ENCODE data around the gene ATP8B3.

The ATP8B3 gene

GRCh38 chr19:1777149-1777548 lies 34.9 kb downstream of the ATP8B3 start:
- WGBS (ENCODE audit: extremely low coverage, insufficient coverage, low lambda C conversion rate), result no CpG with 5 or more reads among the region's 10 CpGs
- peaks cover 37% of the 10 kb centered on the region for H3K27me3 ChIP-seq (ENCODE audit: insufficient read depth, low read length, poor library complexity)

GRCh38 chr19:1776606-1777147 lies 35.4 kb downstream of the ATP8B3 start:
- Histone ChIP-seq H3K27me3 (ENCODE audit: insufficient read depth, low read length, poor library complexity) (peaks cover 37% of the 10 kb centered on the region), H3K79me2 (ENCODE audit: control insufficient read depth, insufficient read depth, low read length) (no peaks in the 10 kb centered on the region), H3K4me2 (ENCODE audit: low read length) (no peak overlapping the region), H2BK5ac (ENCODE audit: low read length) (no peak overlapping the region), H3K23ac (ENCODE audit: low read length) (no peak overlapping the region), H2BK120ac (ENCODE audit: low read depth, low read length) (no peak overlapping the region), H4K8ac (ENCODE audit: low read depth, low read length) (no peak overlapping the region), H3K56ac (ENCODE audit: low read length) (no peak overlapping the region), H4K5ac (ENCODE audit: low read length) (no peak overlapping the region), H3K36me3 (ENCODE audit: control insufficient read depth, insufficient read depth, low read length) (no peaks in the 10 kb centered on the region), H3K4me1 (ENCODE audit: control insufficient read depth, low read depth, low read length) (no peaks in the 10 kb centered on the region), H3K18ac (ENCODE audit: low read length) (no peak overlapping the region), H3K27ac (ENCODE audit: low read depth, low read length) (no peak overlapping the region), H2AK5ac (ENCODE audit: low read length) (no peak overlapping the region), H2BK15ac (replicated peaks; ENCODE audit: low read depth) (no peak overlapping the region), H3K4me3 (ENCODE audit: low read length) (no peak overlapping the region), H3K9ac (ENCODE audit: low read length) (no peak overlapping the region), H3K4ac (ENCODE audit: low read depth, low read length) (no peak overlapping the region), H3K79me1 (ENCODE audit: low read length) (no peaks in the 10 kb centered on the region)
- DNase-seq, result peak; percentile 26
- no CpG with 5 or more reads among the region's 23 CpGs for WGBS (ENCODE audit: extremely low coverage, insufficient coverage, low lambda C conversion rate)

More at GRCh38 chr19:1777149-1777548, 34.9 kb downstream of the ATP8B3 start:
- no peak overlapping the region for H3K4me2 ChIP-seq (ENCODE audit: low read length)
- H3K79me2 ChIP-seq (ENCODE audit: control insufficient read depth, insufficient read depth, low read length), result no peaks in the 10 kb centered on the region
- H3K9ac ChIP-seq (ENCODE audit: low read length), result no peak overlapping the region
- no peak overlapping the region for H3K4ac ChIP-seq (ENCODE audit: low read depth, low read length)
- DNase-seq, result no peak
- H3K4me3 ChIP-seq (ENCODE audit: low read length), result no peak overlapping the region
- no peak overlapping the region for H3K27ac ChIP-seq (ENCODE audit: low read depth, low read length)
- H2AK5ac ChIP-seq (ENCODE audit: low read length), result no peak overlapping the region
- H2BK5ac ChIP-seq (ENCODE audit: low read length), result no peak overlapping the region
- no peaks in the 10 kb centered on the region for H3K4me1 ChIP-seq (ENCODE audit: control insufficient read depth, low read depth, low read length)
- H3K18ac ChIP-seq (ENCODE audit: low read length), result no peak overlapping the region
- H4K8ac ChIP-seq (ENCODE audit: low read depth, low read length), result no peak overlapping the region
- no peaks in the 10 kb centered on the region for H3K79me1 ChIP-seq (ENCODE audit: low read length)
- H2BK15ac ChIP-seq (replicated peaks; ENCODE audit: low read depth), result no peak overlapping the region
- H3K56ac ChIP-seq (ENCODE audit: low read length), result no peak overlapping the region
- H4K5ac ChIP-seq (ENCODE audit: low read length), result no peak overlapping the region
- H3K23ac ChIP-seq (ENCODE audit: low read length), result no peak overlapping the region
- no peaks in the 10 kb centered on the region for H3K36me3 ChIP-seq (ENCODE audit: control insufficient read depth, insufficient read depth, low read length)
- no peak overlapping the region for H2BK120ac ChIP-seq (ENCODE audit: low read depth, low read length)

GRCh38 chr19:1775951-1776605 lies 36.0 kb downstream of the ATP8B3 start:
- H3K4ac ChIP-seq (ENCODE audit: low read depth, low read length), result no peak overlapping the region
- peaks cover 38% of the 10 kb centered on the region for H3K27me3 ChIP-seq (ENCODE audit: insufficient read depth, low read length, poor library complexity)
- no peak overlapping the region for H3K18ac ChIP-seq (ENCODE audit: low read length)
- H3K9ac ChIP-seq (ENCODE audit: low read length), result no peak overlapping the region
- no peak overlapping the region for H2BK5ac ChIP-seq (ENCODE audit: low read length)
- H3K4me1 ChIP-seq (ENCODE audit: control insufficient read depth, low read depth, low read length), result no peaks in the 10 kb centered on the region
- no peak overlapping the region for H3K4me2 ChIP-seq (ENCODE audit: low read length)
- no peaks in the 10 kb centered on the region for H3K79me1 ChIP-seq (ENCODE audit: low read length)
- H3K79me2 ChIP-seq (ENCODE audit: control insufficient read depth, insufficient read depth, low read length), result no peaks in the 10 kb centered on the region
- no peak overlapping the region for H2BK120ac ChIP-seq (ENCODE audit: low read depth, low read length)
- no peak for DNase-seq
- H4K5ac ChIP-seq (ENCODE audit: low read length), result no peak overlapping the region
- no peak overlapping the region for H3K23ac ChIP-seq (ENCODE audit: low read length)
- H3K27ac ChIP-seq (ENCODE audit: low read depth, low read length), result no peak overlapping the region
- H3K4me3 ChIP-seq (ENCODE audit: low read length), result no peak overlapping the region
- no peaks in the 10 kb centered on the region for H3K36me3 ChIP-seq (ENCODE audit: control insufficient read depth, insufficient read depth, low read length)
- no CpG with 5 or more reads among the region's 50 CpGs for WGBS (ENCODE audit: extremely low coverage, insufficient coverage, low lambda C conversion rate)
- no peak overlapping the region for H3K56ac ChIP-seq (ENCODE audit: low read length)
- H2AK5ac ChIP-seq (ENCODE audit: low read length), result no peak overlapping the region
- no peak overlapping the region for H2BK15ac ChIP-seq (replicated peaks; ENCODE audit: low read depth)
- no peak overlapping the region for H4K8ac ChIP-seq (ENCODE audit: low read depth, low read length)

GRCh38 chr19:1774989-1775772 lies 36.9 kb downstream of the ATP8B3 start:
- DNase-seq, result peak; percentile 91
- Histone ChIP-seq H3K4me1 (ENCODE audit: control insufficient read depth, low read depth, low read length) (no peaks in the 10 kb centered on the region), H2BK120ac (ENCODE audit: low read depth, low read length) (no peak overlapping the region), H3K4ac (ENCODE audit: low read depth, low read length) (no peak overlapping the region), H3K27ac (ENCODE audit: low read depth, low read length) (no peak overlapping the region), H2BK5ac (ENCODE audit: low read length) (no peak overlapping the region), H3K18ac (ENCODE audit: low read length) (no peak overlapping the region), H3K4me3 (ENCODE audit: low read length) (no peak overlapping the region), H3K56ac (ENCODE audit: low read length) (no peak overlapping the region), H3K36me3 (ENCODE audit: control insufficient read depth, insufficient read depth, low read length) (no peaks in the 10 kb centered on the region), H3K9ac (ENCODE audit: low read length) (no peak overlapping the region), H3K27me3 (ENCODE audit: insufficient read depth, low read length, poor library complexity) (peaks cover 38% of the 10 kb centered on the region), H2AK5ac (ENCODE audit: low read length) (no peak overlapping the region), H3K79me1 (ENCODE audit: low read length) (no peaks in the 10 kb centered on the region), H2BK15ac (replicated peaks; ENCODE audit: low read depth) (no peak overlapping the region), H3K79me2 (ENCODE audit: control insufficient read depth, insufficient read depth, low read length) (no peaks in the 10 kb centered on the region), H3K4me2 (ENCODE audit: low read length) (no peak overlapping the region), H4K8ac (ENCODE audit: low read depth, low read length) (no peak overlapping the region), H4K5ac (ENCODE audit: low read length) (no peak overlapping the region), H3K23ac (ENCODE audit: low read length) (no peak overlapping the region)
- WGBS (ENCODE audit: extremely low coverage, insufficient coverage, low lambda C conversion rate), result no CpG with 5 or more reads among the region's 59 CpGs

GRCh38 chr19:1773184-1773583 lies 38.9 kb downstream of the ATP8B3 start:
- H2BK120ac ChIP-seq (ENCODE audit: low read depth, low read length), result no peak overlapping the region
- no peak overlapping the region for H2BK5ac ChIP-seq (ENCODE audit: low read length)
- H3K4me2 ChIP-seq (ENCODE audit: low read length), result no peak overlapping the region
- no peak overlapping the region for H3K23ac ChIP-seq (ENCODE audit: low read length)
- no peak overlapping the region for H2BK15ac ChIP-seq (replicated peaks; ENCODE audit: low read depth)
- H3K79me1 ChIP-seq (ENCODE audit: low read length), result no peaks in the 10 kb centered on the region
- no peak overlapping the region for H2AK5ac ChIP-seq (ENCODE audit: low read length)
- H3K79me2 ChIP-seq (ENCODE audit: control insufficient read depth, insufficient read depth, low read length), result no peaks in the 10 kb centered on the region
- no peak overlapping the region for H3K4ac ChIP-seq (ENCODE audit: low read depth, low read length)
- H3K56ac ChIP-seq (ENCODE audit: low read length), result no peak overlapping the region
- H3K4me3 ChIP-seq (ENCODE audit: low read length), result no peak overlapping the region
- no peak overlapping the region for H3K27ac ChIP-seq (ENCODE audit: low read depth, low read length)
- H3K27me3 ChIP-seq (ENCODE audit: insufficient read depth, low read length, poor library complexity), result peaks cover 26% of the 10 kb centered on the region
- H4K5ac ChIP-seq (ENCODE audit: low read length), result no peak overlapping the region
- no peaks in the 10 kb centered on the region for H3K4me1 ChIP-seq (ENCODE audit: control insufficient read depth, low read depth, low read length)
- H3K9ac ChIP-seq (ENCODE audit: low read length), result no peak overlapping the region
- no CpG with 5 or more reads among the region's 8 CpGs for WGBS (ENCODE audit: extremely low coverage, insufficient coverage, low lambda C conversion rate)
- DNase-seq, result no peak
- no peak overlapping the region for H3K18ac ChIP-seq (ENCODE audit: low read length)
- no peaks in the 10 kb centered on the region for H3K36me3 ChIP-seq (ENCODE audit: control insufficient read depth, insufficient read depth, low read length)
- no peak overlapping the region for H4K8ac ChIP-seq (ENCODE audit: low read depth, low read length)
